H1 (cell line): ENCODE results near the gene NFKB1. TPM values are rescaled to one million over a fixed set of nuclear protein-coding genes. Genes with fewer than 3 reads are reported as not detected.

Source experiments
- CTCF ChIA-PET: fragments of 300-600 bp; sonication (Branson Sonifier 250); formaldehyde crosslinking; loops from one replicate; lab custom pipeline; 2021; ENCODE audit not compliant: partially characterized antibody; lab: Charles Lee
- POLR2A ChIA-PET: fragments of 300-600 bp; sonication (Branson Sonifier 250); formaldehyde crosslinking; loops from one replicate; lab custom pipeline; 2021; ENCODE audit warnings: inconsistent platforms; ENCODE audit not compliant: partially characterized antibody; lab: Charles Lee
- DNase-seq, 2 experiments: peaks; one replicate each; pipeline versions ENCODE4 v3.0.0 to v3.0.0-alpha.2; 2010 to 2022; ENCODE audit warnings: low spot score in 2 of 2, low read depth in 1 of 2, mixed read lengths in 1 of 2
- FAIRE-seq: peaks from 2 replicates; lab custom pipeline; 2011; peaks lifted over from hg19 to GRCh38; lab: Jason Lieb, UNC
- H2AFZ ChIP-seq: 2 replicates; pipeline ENCODE4 v1.8.1; 2012; ENCODE audit warnings: low read length, inconsistent platforms
- H2AK5ac ChIP-seq: 2 replicates; pipeline ENCODE4 v1.6.1; 2013; ENCODE audit warnings: low read depth, low read length
- H2BK120ac ChIP-seq: replicated peaks from 2 replicates; pipeline ENCODE3; 2013; ENCODE audit warnings: low read depth, low read length, inconsistent platforms
- H2BK12ac ChIP-seq: 2 replicates; pipeline ENCODE4 v1.6.1; 2013; ENCODE audit warnings: low read depth, low read length
- H2BK15ac ChIP-seq: 2 replicates; pipeline ENCODE4 v1.6.1; 2013; ENCODE audit warnings: low read length
- H2BK20ac ChIP-seq: 2 replicates; pipeline ENCODE4 v1.6.1; 2013; ENCODE audit warnings: low read length
- H2BK5ac ChIP-seq: 2 replicates; pipeline ENCODE4 v1.6.1; 2013; ENCODE audit warnings: low read depth, low read length
- H3K14ac ChIP-seq: 2 replicates; pipeline ENCODE4 v1.6.1; 2013; ENCODE audit warnings: inconsistent platforms; ENCODE audit not compliant: insufficient read length
- H3K18ac ChIP-seq: 2 replicates; pipeline ENCODE4 v1.6.1; 2013; ENCODE audit warnings: low read length; ENCODE audit errors: extremely low read depth
- H3K23ac ChIP-seq: 2 replicates; pipeline ENCODE4 v1.6.1; 2013; ENCODE audit warnings: inconsistent platforms; ENCODE audit not compliant: insufficient read length
- H3K23me2 ChIP-seq: 2 replicates; pipeline ENCODE4 v1.6.1; 2013; ENCODE audit warnings: low read depth, low read length
- H3K27ac ChIP-seq: 2 replicates; pipeline ENCODE4 v1.6.1; 2011; ENCODE audit warnings: low read depth, low read length, inconsistent platforms
- H3K27me3 ChIP-seq, 4 experiments: replicated peaks in 1 of 4; 1 replicate in 1 of 4; 2 replicates in 3 of 4; pipeline versions ENCODE4 v1.6.1 to v1.8.1; 2011 to 2013; ENCODE audit warnings: low read length in 3 of 4, mild to moderate bottlenecking in 3 of 4, inconsistent platforms in 2 of 4, mixed read lengths in 2 of 4, moderate library complexity in 1 of 4; ENCODE audit not compliant: control insufficient read depth in 3 of 4, insufficient read depth in 3 of 4; ENCODE audit errors: extremely low read depth in 1 of 4
- H3K36me3 ChIP-seq, 4 experiments: 2 replicates each; pipeline versions ENCODE4 v1.6.1 to v1.8.1; 2011 to 2013; ENCODE audit warnings: mild to moderate bottlenecking in 4 of 4, low read length in 3 of 4, moderate library complexity in 2 of 4, control low read depth in 1 of 4, inconsistent platforms in 1 of 4; ENCODE audit not compliant: insufficient read depth in 4 of 4, control insufficient read depth in 2 of 4
- H3K4ac ChIP-seq: replicated peaks from 2 replicates; pipeline ENCODE3; 2013; ENCODE audit warnings: low read length, low read depth, mixed read lengths, inconsistent platforms; ENCODE audit not compliant: insufficient read length
- H3K4me1 ChIP-seq, 4 experiments: replicated peaks in 1 of 4; 1 replicate in 1 of 4; 2 replicates in 3 of 4; pipeline versions ENCODE4 v1.6.1 to v1.8.1; 2011 to 2013; ENCODE audit warnings: low read length in 3 of 4, inconsistent platforms in 2 of 4, mixed read lengths in 1 of 4; ENCODE audit not compliant: insufficient read depth in 4 of 4, control insufficient read depth in 3 of 4
- H3K4me2 ChIP-seq, 2 experiments: 2 replicates each; pipeline versions ENCODE4 v1.6.1 to v1.8.1; 2011 to 2013; ENCODE audit warnings: low read depth in 2 of 2, low read length in 2 of 2, control low read depth in 1 of 2, inconsistent platforms in 1 of 2, mild to moderate bottlenecking in 1 of 2; ENCODE audit not compliant: insufficient read depth in 1 of 2
- H3K4me3 ChIP-seq, 4 experiments: fragments of 200-600, 300-600 bp in 1 of 4; sonication (generic), shearing (Covaris generic), sonication (Bioruptor Twin) in 1 of 4; 2 replicates each; pipeline versions ENCODE4 v1.5.1 to v1.8.1; 2011 to 2016; ENCODE audit warnings: low read length in 4 of 4, low read depth in 3 of 4, control low read depth in 2 of 4, inconsistent platforms in 2 of 4, mild to moderate bottlenecking in 2 of 4, mixed read lengths in 1 of 4, moderate library complexity in 1 of 4; ENCODE audit not compliant: insufficient read depth in 2 of 4; ENCODE audit errors: extremely low read depth in 1 of 4
- H3K56ac ChIP-seq: replicated peaks from 2 replicates; pipeline ENCODE3; 2013; ENCODE audit warnings: low read depth, mild to moderate bottlenecking, mixed read lengths, low read length, inconsistent platforms; ENCODE audit not compliant: insufficient read length
- H3K79me1 ChIP-seq: 2 replicates; pipeline ENCODE4 v1.6.1; 2013; ENCODE audit warnings: low read depth, low read length, control low read depth
- H3K79me2 ChIP-seq, 2 experiments: 2 replicates each; pipeline versions ENCODE4 v1.6.1 to v1.8.1; 2012 to 2013; ENCODE audit warnings: low read length in 2 of 2, mild to moderate bottlenecking in 2 of 2, inconsistent platforms in 1 of 2; ENCODE audit not compliant: insufficient read depth in 2 of 2, control insufficient read depth in 1 of 2
- H3K9ac ChIP-seq, 4 experiments: replicated peaks in 1 of 4; 1 replicate in 1 of 4; 2 replicates in 3 of 4; pipeline versions ENCODE4 v1.6.1 to v1.8.1; 2011 to 2013; ENCODE audit warnings: low read depth in 3 of 4, low read length in 3 of 4, control low read depth in 2 of 4, mild to moderate bottlenecking in 2 of 4, moderate library complexity in 2 of 4, inconsistent platforms in 1 of 4; ENCODE audit errors: extremely low read depth in 1 of 4
- H3K9me3 ChIP-seq, 2 experiments: 2 replicates each; pipeline versions ENCODE4 v1.6.1 to v1.8.1; 2012 to 2013; ENCODE audit warnings: mild to moderate bottlenecking in 2 of 2, moderate library complexity in 2 of 2, control low read depth in 1 of 2, inconsistent platforms in 1 of 2, low read depth in 1 of 2, low read length in 1 of 2, mixed read lengths in 1 of 2; ENCODE audit not compliant: insufficient read depth in 2 of 2
- H4K20me1 ChIP-seq, 2 experiments: replicated peaks in 1 of 2; 2 replicates each; pipeline versions ENCODE3 to v1.8.1; 2011 to 2013; ENCODE audit warnings: inconsistent platforms in 2 of 2, low read length in 2 of 2, mild to moderate bottlenecking in 1 of 2; ENCODE audit not compliant: insufficient read depth in 2 of 2, control insufficient read depth in 1 of 2
- H4K5ac ChIP-seq: 2 replicates; pipeline ENCODE4 v1.6.1; 2013; ENCODE audit warnings: low read length, low read depth, mixed read lengths, inconsistent platforms; ENCODE audit not compliant: insufficient read length
- H4K8ac ChIP-seq: 2 replicates; pipeline ENCODE4 v1.8.0; 2013; ENCODE audit warnings: mild to moderate bottlenecking, moderate library complexity, low read length, inconsistent platforms; ENCODE audit not compliant: insufficient read depth; ENCODE audit errors: extremely low read depth
- H4K91ac ChIP-seq: replicated peaks from 2 replicates; pipeline ENCODE3; 2013; ENCODE audit warnings: low read length, mixed read lengths, inconsistent platforms; ENCODE audit not compliant: insufficient read length
- ATF2 ChIP-seq: IDR thresholded peaks from 2 replicates; pipeline ENCODE4 v1.6.1; 2012; ENCODE audit warnings: low read length, inconsistent platforms
- CHD1 ChIP-seq: IDR thresholded peaks from 2 replicates; pipeline ENCODE4 v1.6.1; 2012; ENCODE audit warnings: low read depth, low read length, improper control_type of control experiment
- CHD2 ChIP-seq: IDR thresholded peaks from 2 replicates; pipeline ENCODE4 v1.6.1; 2012; ENCODE audit warnings: low read length, improper control_type of control experiment
- HDAC2 ChIP-seq, 2 experiments: fragments of 300-600 bp in 1 of 2; sonication (generic) in 1 of 2; IDR thresholded peaks; 2 replicates each; pipeline ENCODE4 v1.6.1; 2011 to 2012; ENCODE audit warnings: low read depth in 2 of 2, low read length in 2 of 2, mild to moderate bottlenecking in 2 of 2, moderate library complexity in 2 of 2, borderline replicate concordance in 1 of 2, inconsistent platforms in 1 of 2
- JUND ChIP-seq: IDR thresholded peaks from 2 replicates; pipeline ENCODE4 v1.6.1; 2011; ENCODE audit warnings: mild to moderate bottlenecking, improper control_type of control experiment, low read length
- NRF1 ChIP-seq: IDR thresholded peaks from 2 replicates; pipeline ENCODE4 v1.6.1; 2011; ENCODE audit warnings: mild to moderate bottlenecking, low read depth, low read length, improper control_type of control experiment
- PHF8 ChIP-seq: fragments of 200-600 bp; sonication (generic); conservative IDR thresholded peaks from 2 replicates; pipeline ENCODE4 v1.7.1; 2012; ENCODE audit warnings: low read depth, mild to moderate bottlenecking, inconsistent platforms, low read length, moderate library complexity
- POLR2AphosphoS5 ChIP-seq: IDR thresholded peaks from 2 replicates; pipeline ENCODE4 v1.6.1; 2011; ENCODE audit warnings: low read depth, low read length
- RNF2 ChIP-seq: fragments of 200-900, 300-1000 bp; sonication (generic); IDR thresholded peaks from 2 replicates; pipeline ENCODE4 v1.7.1; 2016; ENCODE audit warnings: borderline replicate concordance, low read depth, mild to moderate bottlenecking, antibody characterized with exemption, low read length; ENCODE audit not compliant: poor library complexity, severe bottlenecking; ENCODE audit errors: missing control alignments
- SP2 ChIP-seq: IDR thresholded peaks from 2 replicates; pipeline ENCODE4 v1.6.1; 2012; ENCODE audit warnings: mild to moderate bottlenecking, low read length, inconsistent platforms
- TAF7 ChIP-seq: optimal IDR thresholded peaks from 2 replicates; pipeline ENCODE3; 2011; ENCODE audit warnings: low read depth, mild to moderate bottlenecking, inconsistent platforms, low read length, moderate library complexity, borderline replicate concordance
- TBP ChIP-seq: IDR thresholded peaks from 2 replicates; pipeline ENCODE4 v1.6.1; 2011; ENCODE audit warnings: low read depth, low read length, improper control_type of control experiment
- YY1 ChIP-seq: IDR thresholded peaks from 2 replicates; pipeline ENCODE4 v1.6.1; 2011; ENCODE audit warnings: low read depth, mild to moderate bottlenecking, low read length
- WGBS, 2 experiments: shearing (Covaris generic) in 1 of 2; methylation state at CpG; one replicate each; pipeline versions ENCODE4 v1.1.6 to v1.1.7; 2013 to 2015; ENCODE audit warnings: low lambda C conversion rate in 2 of 2, mixed read lengths in 2 of 2, inconsistent platforms in 1 of 2, low coverage in 1 of 2, missing lambda C conversion rate in 1 of 2; ENCODE audit not compliant: insufficient replicate concordance in 2 of 2, insufficient coverage in 1 of 2, insufficient read length in 1 of 2; ENCODE audit errors: extremely low coverage in 1 of 2, missing lambda C conversion rate in 1 of 2; 5-methylcytosine and 5-hydroxymethylcytosine counted together
- polyA plus RNA-seq, 7 experiments: library from polyadenylated mRNA; depleted of rRNA in 3 of 7; stranded (reverse) in 5 of 7; unstranded in 2 of 7; fragments of >200 nt in 5 of 7; fragments of 200-250 nt in 2 of 7; gene quantifications; 1 replicate in 5 of 7; 2 replicates in 1 of 7; 4 replicates in 1 of 7; pipeline versions ENCODE4 v1.2.1 to v1.2.3, GENCODE V29; 2011 to 2013; ENCODE audit warnings: missing spikeins in 2 of 7, mixed read lengths in 2 of 7
- total RNA-seq: library from RNA; stranded (reverse); fragmentation: NEBNext Ultra II Directional; extraction: Animal tissue kit (Norgen Biotek cat#: 25700); gene quantifications from 2 replicates; pipeline ENCODE4 v1.2.1, GENCODE V29; 2021

The NFKB1 gene
- total and polyA plus RNA-seq, 2 of the 8 experiments (the other 6 are each of a cell fraction or from before 2014, with no cell fraction given): 2.9 to 6.8 TPM

- no peak overlapping the region for H2AFZ ChIP-seq
- H3K14ac ChIP-seq: no peak overlapping the region
- no peak overlapping the region for H3K4me3 ChIP-seq
- no peaks in the 10 kb centered on the region for H3K9me3 ChIP-seq
- ChIA-PET CTCF (no interaction called here), POLR2A (no interaction called here)
- no peak overlapping the region for H3K27ac ChIP-seq
- no peak overlapping the region for H4K91ac ChIP-seq
- H2BK15ac ChIP-seq: no peak overlapping the region
- no peak overlapping the region for H2BK20ac ChIP-seq
- no peak overlapping the region for H2BK5ac ChIP-seq
- no peaks in the 10 kb centered on the region for H3K36me3 ChIP-seq
- DNase-seq (no peak), FAIRE-seq (no peak)
- H3K4me1 ChIP-seq: no peaks in the 10 kb centered on the region
- H4K8ac ChIP-seq: no peak overlapping the region
- no peak overlapping the region for H2AK5ac ChIP-seq
- H3K79me2 ChIP-seq: no peaks in the 10 kb centered on the region
- no peaks in the 10 kb centered on the region for H3K27me3 ChIP-seq
- H3K79me1 ChIP-seq: no peaks in the 10 kb centered on the region
- no peaks in the 10 kb centered on the region for H4K20me1 ChIP-seq
- no peak overlapping the region for H3K4ac ChIP-seq
- no peak overlapping the region for H4K5ac ChIP-seq
- no peak overlapping the region for H3K9ac ChIP-seq
- H3K56ac ChIP-seq: no peak overlapping the region
- no peak overlapping the region for H3K18ac ChIP-seq
- H3K23me2 ChIP-seq: no peaks in the 10 kb centered on the region
- no peak overlapping the region for H3K4me2 ChIP-seq
- H2BK120ac ChIP-seq: no peak overlapping the region
- no peak overlapping the region for H3K23ac ChIP-seq
- no peak overlapping the region for H2BK12ac ChIP-seq
- 89% methylated on average over 2 of the region's 2 CpGs; no CpG with 5 or more reads in 1 of the 2 experiments for WGBS, 2 experiments
- TF ChIP-seq ATF2: no peak
- TF ChIP-seq NRF1: no peak
- no peak for TF ChIP-seq YY1
- TF ChIP-seq RNF2: no peak
- TF ChIP-seq CHD2: no peak
- no peak for TF ChIP-seq HDAC2 (IDR thresholded peaks at IDR 0.05; ENCODE audit: borderline replicate concordance in 1 of 2, low read depth in 2 of 2, low read length in 2 of 2)
- no peak for TF ChIP-seq CHD1
- TF ChIP-seq TAF7: no peak
- TF ChIP-seq POLR2AphosphoS5: no peak
- TF ChIP-seq JUND: no peak
- no peak for TF ChIP-seq SP2
- TF ChIP-seq PHF8: no peak
- TF ChIP-seq TBP: no peak
These were observed 84.2 kb downstream of the NFKB1 start for GRCh38 chr4:102585329-102585728.
